Dendritic cell treated with granulocyte-macrophage colony-stimulating factor and Interleukin-4, amounts not matched to agents 40 ng/mL and 50 ng/mL, for 4 days (primary cell): ENCODE data around the gene HDAC4.

Experiments
- H3K27ac Mint-ChIP-seq: one replicate; pipeline ENCODE4 v1.8.0; 2022; ENCODE audit warnings: mild to moderate bottlenecking, mixed read lengths
- H3K27me3 Mint-ChIP-seq: one replicate; pipeline ENCODE4 v1.8.0; 2022; ENCODE audit warnings: mild to moderate bottlenecking, mixed read lengths
- H3K36me3 Mint-ChIP-seq: one replicate; pipeline ENCODE4 v1.8.0; 2022; ENCODE audit warnings: low read depth, mixed read lengths
- H3K4me1 Mint-ChIP-seq: one replicate; pipeline ENCODE4 v1.8.0; 2022; ENCODE audit warnings: low read depth, mixed read lengths
- H3K4me3 Mint-ChIP-seq: one replicate; pipeline ENCODE4 v1.8.0; 2022; ENCODE audit warnings: mild to moderate bottlenecking, moderate library complexity, mixed read lengths
- H3K9me3 Mint-ChIP-seq: one replicate; pipeline ENCODE4 v1.8.0; 2022; ENCODE audit warnings: mixed read lengths
- intact Hi-C: fragments of 100-400 bp; cut with micrococcal nuclease; formaldehyde crosslinking; loops from one replicate; pipeline ENCODE4 v1.15.0; 2022

The HDAC4 gene

GRCh38 chr2:239412905-239413603 is 12.2 kb upstream of the HDAC4 start:
- Mint-ChIP-seq H3K9me3 (peaks cover 8% of the 10 kb centered on the region), H3K4me3 (no peak overlapping the region)
- intact Hi-C loops = no loop called here

GRCh38 chr2:239411549-239412319 is 10.9 kb upstream of the HDAC4 start:
- Mint-ChIP-seq H3K4me1 (peaks cover 8% of the 10 kb centered on the region), H3K27ac (peak overlapping the region; percentile 20), H3K27me3 (peaks cover 4% of the 10 kb centered on the region), H3K9me3 (peaks cover 8% of the 10 kb centered on the region), H3K36me3 (no peaks in the 10 kb centered on the region), H3K4me3 (no peak overlapping the region)
- intact Hi-C loops = no loop called here

More at GRCh38 chr2:239412905-239413603, 12.2 kb upstream of the HDAC4 start:
- Mint-ChIP-seq H3K27me3 (peaks cover 7% of the 10 kb centered on the region), H3K36me3 (no peaks in the 10 kb centered on the region), H3K4me1 (no peaks in the 10 kb centered on the region), H3K27ac (no peak overlapping the region)

- intact Hi-C loops = no loop called here
- peak overlapping the region; percentile 20 for H3K27ac Mint-ChIP-seq
Measured at GRCh38 chr2:239411117-239411516, 10.3 kb upstream of the HDAC4 start.

GRCh38 chr2:239409976-239410375 is 9.2 kb upstream of the HDAC4 start:
- Mint-ChIP-seq H3K4me3 (no peak overlapping the region), H3K36me3 (no peaks in the 10 kb centered on the region), H3K27me3 (peaks cover 7% of the 10 kb centered on the region), H3K27ac (no peak overlapping the region), H3K4me1 (peaks cover 8% of the 10 kb centered on the region), H3K9me3 (peaks cover 8% of the 10 kb centered on the region)
- intact Hi-C loops = no loop called here

More at GRCh38 chr2:239411117-239411516, 10.3 kb upstream of the HDAC4 start:
- Mint-ChIP-seq H3K9me3 (peaks cover 8% of the 10 kb centered on the region), H3K4me1 (peaks cover 8% of the 10 kb centered on the region), H3K36me3 (no peaks in the 10 kb centered on the region), H3K27me3 (peaks cover 4% of the 10 kb centered on the region), H3K4me3 (no peak overlapping the region)

DNA sequence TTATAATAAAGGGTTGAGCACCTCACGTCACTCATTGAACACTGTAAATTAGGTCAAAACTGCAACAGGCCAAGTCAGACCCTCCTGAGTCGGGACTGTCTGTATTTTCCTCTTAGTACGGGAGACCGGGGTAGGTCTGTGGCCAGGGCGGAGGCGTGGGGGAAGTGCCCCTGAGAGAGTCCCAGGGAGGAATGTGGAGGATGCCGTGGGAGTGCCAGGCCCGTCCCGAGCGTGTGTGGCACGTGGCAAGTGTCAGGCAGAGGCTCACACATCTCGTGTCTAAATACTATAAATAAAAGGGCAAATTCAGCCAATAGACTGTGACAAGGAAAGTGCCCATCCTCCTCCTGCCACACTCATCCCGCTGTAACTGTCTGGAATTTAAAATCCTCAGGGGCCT is 6.3 kb upstream of the HDAC4 start:
- Mint-ChIP-seq H3K4me3 (no peak overlapping the region), H3K4me1 (peaks cover 16% of the 10 kb centered on the region), H3K36me3 (no peaks in the 10 kb centered on the region), H3K27me3 (peaks cover 7% of the 10 kb centered on the region), H3K27ac (no peak overlapping the region), H3K9me3 (peaks cover 8% of the 10 kb centered on the region)
- intact Hi-C loops = no loop called here

DNA sequence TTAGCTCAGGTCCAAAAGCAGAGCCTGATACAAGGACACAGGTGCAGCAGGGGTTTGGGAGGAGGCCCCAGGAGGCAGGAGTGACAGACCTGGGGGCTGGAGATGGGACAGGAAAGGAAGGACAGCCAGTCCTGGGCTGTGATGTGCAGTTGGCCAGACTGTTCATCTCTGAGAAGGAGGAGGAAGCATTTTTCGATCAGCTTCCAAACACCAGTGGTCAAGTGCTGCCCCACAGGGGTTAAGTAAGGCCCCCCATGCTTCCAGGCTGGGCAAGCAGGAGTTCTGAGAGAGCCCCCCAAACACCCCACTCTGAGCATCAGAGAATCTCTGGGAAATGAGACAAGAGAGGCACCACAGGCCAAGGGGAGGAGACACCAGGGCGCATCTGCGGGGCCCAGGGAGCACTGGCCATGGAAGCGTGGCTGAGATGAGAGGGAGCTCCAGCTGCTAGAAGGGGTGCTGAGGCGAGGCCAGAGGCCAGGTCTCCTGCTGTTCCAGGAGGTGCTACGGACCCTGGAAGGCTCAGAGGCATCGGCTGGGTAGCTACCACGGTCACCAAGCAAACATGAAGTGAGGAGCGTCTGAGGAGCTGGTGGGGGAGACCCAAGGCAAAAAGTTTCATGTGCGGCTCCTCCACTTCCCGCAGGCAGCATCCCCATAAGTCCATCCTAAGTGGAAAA is 5.6 kb upstream of the HDAC4 start:
- peaks cover 6% of the 10 kb centered on the region for H3K36me3 Mint-ChIP-seq
- H3K4me1 Mint-ChIP-seq = peaks cover 19% of the 10 kb centered on the region
- peaks cover 8% of the 10 kb centered on the region for H3K9me3 Mint-ChIP-seq
- no peak overlapping the region for H3K4me3 Mint-ChIP-seq
- peaks cover 7% of the 10 kb centered on the region for H3K27me3 Mint-ChIP-seq
- intact Hi-C loops = no loop called here
- H3K27ac Mint-ChIP-seq = peak overlapping the region; percentile 50

DNA sequence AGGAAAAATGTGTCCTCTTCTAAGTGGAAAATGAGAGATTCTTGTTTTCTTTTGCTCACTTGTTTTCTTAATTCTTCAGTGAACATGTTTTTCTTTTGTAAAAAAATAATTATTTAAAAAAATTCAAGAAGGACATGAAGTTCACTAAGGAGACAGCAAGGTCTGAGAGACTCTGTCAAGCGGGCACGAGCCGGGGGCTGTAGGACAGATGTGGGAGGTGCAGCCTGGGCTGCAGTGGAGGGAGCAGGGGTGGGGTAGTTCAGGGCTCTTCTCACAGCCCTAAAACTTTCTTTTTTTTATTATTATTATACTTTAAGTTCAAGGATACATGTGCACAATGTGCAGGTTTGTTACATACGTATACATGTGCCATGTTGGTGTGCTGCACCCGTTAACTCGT is 4.3 kb upstream of the HDAC4 start:
- Mint-ChIP-seq H3K4me3 (no peak overlapping the region), H3K9me3 (peaks cover 8% of the 10 kb centered on the region), H3K36me3 (peaks cover 11% of the 10 kb centered on the region), H3K4me1 (peaks cover 19% of the 10 kb centered on the region), H3K27ac (no peak overlapping the region), H3K27me3 (peaks cover 3% of the 10 kb centered on the region)
- intact Hi-C loops = no loop called here

DNA sequence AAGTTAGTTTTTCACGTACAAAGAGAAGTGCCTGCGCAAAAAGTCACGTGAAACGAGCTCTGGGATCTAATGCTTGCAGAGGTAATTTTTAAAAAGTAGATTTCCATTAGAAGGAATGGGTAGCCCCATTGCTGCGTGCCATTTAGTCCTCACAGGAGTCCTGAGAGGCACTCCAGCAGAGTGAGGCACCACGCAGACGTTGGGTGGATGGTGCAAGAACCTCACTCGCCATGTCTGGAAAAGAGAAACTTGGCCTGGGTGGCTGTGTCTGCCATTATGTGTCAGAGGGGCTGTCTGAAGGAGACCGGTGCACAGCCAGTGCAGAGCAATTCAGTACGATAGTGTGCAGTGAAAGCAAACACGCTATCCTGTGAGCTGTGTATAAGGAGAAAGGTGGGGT is 1.8 kb upstream of the HDAC4 start:
- peaks cover 36% of the 10 kb centered on the region for H3K4me1 Mint-ChIP-seq
- no peaks in the 10 kb centered on the region for H3K9me3 Mint-ChIP-seq
- H3K27me3 Mint-ChIP-seq = peaks cover 3% of the 10 kb centered on the region
- peaks cover 11% of the 10 kb centered on the region for H3K36me3 Mint-ChIP-seq
- H3K4me3 Mint-ChIP-seq = no peak overlapping the region
- H3K27ac Mint-ChIP-seq = peak overlapping the region; percentile 100
- intact Hi-C loops = loop anchor here (5.0 kb wide), 1 partner anchor 35 kb away; no protein-coding TSS in a partner anchor

GRCh38 chr2:239401881-239402233 is 1.0 kb upstream of the HDAC4 start:
- Mint-ChIP-seq H3K4me3 (peak overlapping the region; percentile 86), H3K27ac (peak overlapping the region; percentile 100), H3K9me3 (no peaks in the 10 kb centered on the region), H3K27me3 (peaks cover 3% of the 10 kb centered on the region), H3K4me1 (peaks cover 36% of the 10 kb centered on the region), H3K36me3 (peaks cover 11% of the 10 kb centered on the region)
- intact Hi-C loops = loop anchor here (2.0 to 5.0 kb wide), 2 partner anchors 35 to 135 kb away; no protein-coding TSS in a partner anchor

DNA sequence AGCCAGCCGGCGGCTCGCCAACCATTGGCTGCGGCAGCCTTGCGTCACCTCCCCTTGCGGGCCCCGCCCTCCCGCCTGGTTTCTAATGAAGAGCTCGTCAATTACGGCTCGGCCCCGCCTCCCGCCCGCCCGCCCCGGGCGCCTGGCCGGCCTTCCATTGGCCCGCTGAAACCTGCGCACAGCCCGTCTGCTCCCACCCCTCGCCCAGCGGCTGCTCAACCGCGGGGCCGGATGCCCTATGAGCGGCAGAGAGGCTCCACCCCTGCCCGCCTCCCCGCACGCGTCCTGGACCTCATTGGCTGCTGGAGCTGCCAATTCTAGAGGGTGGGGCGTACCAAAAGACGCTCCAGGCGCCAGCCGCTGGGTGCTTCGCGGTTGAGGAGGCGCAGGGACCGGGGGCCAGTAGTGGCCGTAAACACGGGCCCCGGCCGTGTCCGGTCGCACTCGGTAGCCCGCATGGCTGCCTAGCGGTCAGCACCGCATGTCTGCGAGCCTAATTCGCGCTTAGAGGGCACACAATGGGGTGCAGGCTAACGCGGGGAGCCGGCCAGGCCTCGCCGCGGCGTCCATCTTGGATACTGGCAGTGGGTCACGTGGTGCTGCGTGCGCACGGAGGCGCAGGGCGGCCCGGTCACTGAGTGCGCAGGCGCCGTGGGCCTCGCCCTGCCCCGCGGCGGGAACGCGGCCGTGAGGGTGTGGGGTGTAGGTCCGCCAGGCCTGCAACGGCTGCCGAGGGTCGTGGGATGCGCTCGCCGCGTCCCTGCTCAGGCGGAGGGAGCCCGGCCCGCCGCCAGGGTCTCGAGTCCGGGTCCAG is 454 bp upstream of the HDAC4 start:
- Mint-ChIP-seq H3K4me1 (peaks cover 40% of the 10 kb centered on the region), H3K27ac (peak overlapping the region; percentile 100), H3K9me3 (no peaks in the 10 kb centered on the region), H3K36me3 (peaks cover 11% of the 10 kb centered on the region), H3K27me3 (peaks cover 3% of the 10 kb centered on the region), H3K4me3 (peak overlapping the region; percentile 86)
- intact Hi-C loops = loop anchor here (2.0 to 5.0 kb wide), 2 partner anchors 36 to 134 kb away; no protein-coding TSS in a partner anchor

DNA sequence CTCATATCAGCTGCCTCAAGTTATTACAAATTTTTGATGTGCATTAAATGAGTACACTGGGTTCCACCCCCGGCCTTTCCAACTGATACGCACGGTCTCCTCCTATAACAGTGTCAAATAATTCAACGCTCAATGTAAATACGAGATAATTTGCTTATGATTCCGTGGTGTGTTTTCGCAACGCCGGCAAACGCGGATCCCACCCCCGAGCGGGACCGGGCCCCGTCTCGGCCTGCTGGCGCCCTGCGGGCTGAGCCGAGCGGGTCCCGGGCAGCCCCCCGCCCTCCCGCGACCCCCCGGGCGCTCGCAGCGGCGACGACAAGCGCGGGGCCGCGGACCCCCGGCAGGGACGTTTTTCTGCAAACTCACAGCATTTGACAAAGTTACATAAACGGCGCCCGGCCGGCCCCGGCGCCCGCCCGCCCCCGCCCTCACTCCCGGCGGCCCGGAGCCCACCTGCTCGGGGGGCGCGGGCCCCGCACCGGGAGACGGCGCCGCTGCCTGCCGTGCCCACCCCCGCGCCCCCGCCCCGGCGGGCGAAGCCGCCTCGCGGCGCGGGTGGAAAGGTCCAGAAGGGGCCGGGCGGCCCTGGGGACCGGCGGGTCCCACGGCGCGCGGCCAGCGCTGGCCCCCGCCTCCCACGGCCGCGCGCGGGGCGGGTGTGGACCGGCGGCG is 762 bp downstream of the HDAC4 start:
- H3K36me3 Mint-ChIP-seq = peaks cover 11% of the 10 kb centered on the region
- no peaks in the 10 kb centered on the region for H3K27me3 Mint-ChIP-seq
- peak overlapping the region; percentile 72 for H3K4me3 Mint-ChIP-seq
- H3K9me3 Mint-ChIP-seq = no peaks in the 10 kb centered on the region
- H3K4me1 Mint-ChIP-seq = peaks cover 44% of the 10 kb centered on the region
- intact Hi-C loops = loop anchor here (2.0 to 5.0 kb wide), 2 partner anchors 37 to 133 kb away; no protein-coding TSS in a partner anchor
- peak overlapping the region; percentile 46 for H3K27ac Mint-ChIP-seq

- Mint-ChIP-seq H3K36me3 (peaks cover 11% of the 10 kb centered on the region), H3K4me1 (peaks cover 50% of the 10 kb centered on the region), H3K4me3 (peak overlapping the region; percentile 72), H3K27me3 (no peaks in the 10 kb centered on the region), H3K9me3 (no peaks in the 10 kb centered on the region), H3K27ac (peak overlapping the region; percentile 46)
- intact Hi-C loops = no loop called here
Measured at GRCh38 chr2:239399433-239399920, 1.3 kb downstream of the HDAC4 start.

- no peaks in the 10 kb centered on the region for H3K9me3 Mint-ChIP-seq
- no peak overlapping the region for H3K4me3 Mint-ChIP-seq
- no peaks in the 10 kb centered on the region for H3K27me3 Mint-ChIP-seq
- intact Hi-C loops = no loop called here
- H3K27ac Mint-ChIP-seq = no peak overlapping the region
- H3K4me1 Mint-ChIP-seq = peaks cover 58% of the 10 kb centered on the region
- H3K36me3 Mint-ChIP-seq = peaks cover 11% of the 10 kb centered on the region
Measured at GRCh38 chr2:239398521-239398921, 2.3 kb downstream of the HDAC4 start.
